Skeletal muscle satellite cell (primary cell): ENCODE measurements around the gene CPLX1.
A peak's percentile ranks its signal among the peaks of the same experiment; 100 is the strongest.
"Not testable (repeated sequence)": the region's sequence is repeated elsewhere in the genome, so short reads cannot be mapped to it uniquely, and the experiment has no call there.

Source experiments
- H3K27me3 ChIP-seq: 2 replicates; pipeline ENCODE4 v1.7.0; 2013; ENCODE audit warnings: low read length; ENCODE audit not compliant: control insufficient read depth, insufficient read depth
- H3K36me3 ChIP-seq: 2 replicates; pipeline ENCODE4 v1.7.0; 2013; ENCODE audit warnings: mild to moderate bottlenecking, control low read depth, low read length; ENCODE audit not compliant: insufficient read depth
- H3K4me1 ChIP-seq: 2 replicates; pipeline ENCODE4 v1.7.0; 2013; ENCODE audit warnings: low read length; ENCODE audit not compliant: control insufficient read depth, insufficient read depth
- H3K4me2 ChIP-seq: 2 replicates; pipeline ENCODE4 v1.7.0; 2013; ENCODE audit warnings: mild to moderate bottlenecking, low read length
- H3K4me3 ChIP-seq: 2 replicates; pipeline ENCODE4 v1.7.0; 2013; ENCODE audit warnings: low read length
- H3K9ac ChIP-seq: 2 replicates; pipeline ENCODE4 v1.7.0; 2013; ENCODE audit warnings: mild to moderate bottlenecking, low read depth, low read length, moderate library complexity
- H3K9me3 ChIP-seq: replicated peaks from 2 replicates; pipeline ENCODE4 v1.7.0; 2013; ENCODE audit warnings: mild to moderate bottlenecking, control low read depth, low read length

The CPLX1 gene

GRCh38 chr4:740656-741282, 85.2 kb downstream of the CPLX1 start:
- Histone ChIP-seq H3K9ac (peak overlapping the region; percentile 44), H3K9me3 (no peaks in the 10 kb centered on the region), H3K4me2 (peak overlapping the region; percentile 67), H3K4me1 (peaks cover 42% of the 10 kb centered on the region), H3K4me3 (no peak overlapping the region), H3K27me3 (no peaks in the 10 kb centered on the region), H3K36me3 (peaks cover 36% of the 10 kb centered on the region)

GRCh38 chr4:740011-740410, 85.9 kb downstream of the CPLX1 start:
- H3K36me3 ChIP-seq: peaks cover 43% of the 10 kb centered on the region
- no peaks in the 10 kb centered on the region for H3K27me3 ChIP-seq
- peaks cover 42% of the 10 kb centered on the region for H3K4me1 ChIP-seq

GRCh38 chr4:739569-739968, 86.4 kb downstream of the CPLX1 start:
- Histone ChIP-seq H3K4me1 (peaks cover 42% of the 10 kb centered on the region), H3K4me3 (no peak overlapping the region), H3K9me3 (no peaks in the 10 kb centered on the region), H3K9ac (no peak overlapping the region), H3K27me3 (no peaks in the 10 kb centered on the region), H3K36me3 (peaks cover 47% of the 10 kb centered on the region), H3K4me2 (no peak overlapping the region)

More at GRCh38 chr4:740011-740410, 85.9 kb downstream of the CPLX1 start:
- Histone ChIP-seq H3K4me2 (no peak overlapping the region), H3K9ac (peak overlapping the region; percentile 44), H3K4me3 (no peak overlapping the region), H3K9me3 (no peaks in the 10 kb centered on the region)

GRCh38 chr4:738781-739280, 87.1 kb downstream of the CPLX1 start:
- H3K4me2 ChIP-seq: no peak overlapping the region
- H3K9me3 ChIP-seq: no peaks in the 10 kb centered on the region
- peaks cover 55% of the 10 kb centered on the region for H3K36me3 ChIP-seq
- no peaks in the 10 kb centered on the region for H3K27me3 ChIP-seq
- no peak overlapping the region for H3K4me3 ChIP-seq
- H3K4me1 ChIP-seq: peaks cover 35% of the 10 kb centered on the region
- no peak overlapping the region for H3K9ac ChIP-seq

- peaks cover 62% of the 10 kb centered on the region for H3K36me3 ChIP-seq
- not testable (repeated sequence) for H3K9me3 ChIP-seq
Measured at GRCh38 chr4:736561-736960, 89.4 kb downstream of the CPLX1 start.

GRCh38 chr4:735583-735982, 90.3 kb downstream of the CPLX1 start:
- no peaks in the 10 kb centered on the region for H3K9me3 ChIP-seq

More at GRCh38 chr4:736561-736960, 89.4 kb downstream of the CPLX1 start:
- not testable (repeated sequence) for H3K4me3 ChIP-seq, H3K27me3 ChIP-seq, H3K4me2 ChIP-seq, H3K9ac ChIP-seq
- H3K4me1 ChIP-seq: peaks cover 19% of the 10 kb centered on the region

More at GRCh38 chr4:735583-735982, 90.3 kb downstream of the CPLX1 start:
- no peak overlapping the region for H3K4me3 ChIP-seq
- H3K4me1 ChIP-seq: peaks cover 10% of the 10 kb centered on the region
- no peaks in the 10 kb centered on the region for H3K27me3 ChIP-seq
- no peak overlapping the region for H3K9ac ChIP-seq
- H3K36me3 ChIP-seq: peaks cover 69% of the 10 kb centered on the region
- H3K4me2 ChIP-seq: no peak overlapping the region
